Renal pelvis (tissue), 12 donors: ENCODE measurements around the gene SST. TPM values are rescaled to one million over a fixed set of nuclear protein-coding genes. Genes with fewer than 3 reads are reported as not detected.

Experiments used
- DNase-seq: peaks from one replicate; pipeline ENCODE4 v3.0.0-alpha.2; 2013
- long read RNA-seq, 16 experiments: transcript quantifications; one replicate each; lab custom pipeline, GENCODE V29; 2026
- polyA plus RNA-seq, 3 donors: library from polyadenylated mRNA; unstranded; fragments of 120-200 nt; gene quantifications; one replicate each; pipeline ENCODE4 v1.2.1, GENCODE V29; 2013; ENCODE audit not compliant: insufficient read length in 3 of 3

Gene SST
- 1 to 10 TPM in 1 of 3 donors, under 1 TPM in 2; 0.78 to 4.0 (median 0.99) TPM for polyA plus RNA-seq
- long read RNA-seq, donor 1, partial matches to known transcripts = 0 of 2 reads
- long read RNA-seq, donor 1, other reads (novel, unspliced or antisense) = 0 of 2 reads
- long read RNA-seq, donor 2, partial matches to known transcripts = 0 of 1 reads
- long read RNA-seq, donor 2, other reads (novel, unspliced or antisense) = 0 of 1 reads
- long read RNA-seq, donor 3 = 0 reads
- long read RNA-seq, donor 4 = 0 reads
- long read RNA-seq, donor 5 = 0 reads
- long read RNA-seq, donor 6 = 0 reads
- long read RNA-seq, donor 7 = 0 reads
- long read RNA-seq, donor 8 = 0 reads
- long read RNA-seq, donor 9 = 0 reads
- long read RNA-seq, donor 10, partial matches to known transcripts = 0 of 2 reads
- long read RNA-seq, donor 10, other reads (novel, unspliced or antisense) = 0 of 2 reads
- long read RNA-seq, donor 11 = 0 reads
- long read RNA-seq, donor 12, partial matches to known transcripts = 0 of 2 reads
- long read RNA-seq, donor 12, other reads (novel, unspliced or antisense) = 0 of 2 reads
- long read RNA-seq, donor 13 = 0 reads
- long read RNA-seq, donor 14 = 0 reads
- long read RNA-seq, donor 15, transcript SST-201 (2 exons, 618 nt) = major isoform, 684 of 691 reads
- long read RNA-seq, donor 15, partial matches to known transcripts = 0 of 691 reads
- long read RNA-seq, donor 15, other reads (novel, unspliced or antisense) = 7 of 691 reads
- long read RNA-seq, donor 16 = 0 reads

DNA sequence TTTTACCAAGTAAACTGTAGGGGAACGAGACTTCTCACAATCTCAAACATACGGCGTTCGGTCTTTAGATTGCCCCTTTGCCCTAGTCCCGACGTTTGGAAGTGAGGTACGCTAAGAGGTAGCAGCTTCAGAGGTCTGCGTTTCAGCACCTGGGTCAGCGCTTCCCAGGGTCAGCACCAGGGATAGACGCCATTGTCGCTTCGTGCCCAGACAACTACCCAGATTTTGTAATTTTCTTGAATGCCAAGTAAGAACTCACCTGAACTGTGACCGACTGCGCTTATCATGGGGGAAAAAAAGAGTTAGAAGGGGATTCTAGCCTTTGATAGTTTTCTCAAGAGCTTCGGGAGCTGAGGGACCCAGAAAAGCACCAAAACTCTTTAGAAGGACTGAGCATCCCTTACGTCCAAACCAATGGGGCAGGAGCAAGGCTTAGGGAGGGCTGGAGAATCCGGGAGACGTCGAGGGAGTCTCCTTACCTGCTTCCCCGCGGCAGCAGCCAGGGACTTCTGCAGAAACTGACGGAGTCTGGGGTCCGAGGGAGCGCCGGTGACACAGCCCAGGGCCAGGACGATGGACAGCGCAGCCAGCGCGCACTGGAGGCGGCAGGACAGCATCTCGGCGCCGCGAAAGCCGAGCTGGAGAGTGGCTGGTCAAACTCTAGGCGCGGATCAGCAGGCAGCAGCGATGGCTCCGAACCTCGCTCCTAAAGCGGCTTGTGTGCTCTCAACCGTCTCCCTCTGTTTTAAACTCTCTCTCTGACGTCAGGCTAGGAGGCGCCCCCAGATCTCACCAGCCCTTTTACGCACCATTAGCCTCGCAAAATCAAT lies at the start of gene SST:
Gene SST (minus strand): TSS at position 720 of the 830 bp plus-strand sequence. CDS start 103 bp downstream, at position 617.
- peak; percentile 81 for DNase-seq

- no peak for DNase-seq
Observed at GRCh38 chr3:187719628-187720336, 49.6 kb upstream of the SST start.

DNA sequence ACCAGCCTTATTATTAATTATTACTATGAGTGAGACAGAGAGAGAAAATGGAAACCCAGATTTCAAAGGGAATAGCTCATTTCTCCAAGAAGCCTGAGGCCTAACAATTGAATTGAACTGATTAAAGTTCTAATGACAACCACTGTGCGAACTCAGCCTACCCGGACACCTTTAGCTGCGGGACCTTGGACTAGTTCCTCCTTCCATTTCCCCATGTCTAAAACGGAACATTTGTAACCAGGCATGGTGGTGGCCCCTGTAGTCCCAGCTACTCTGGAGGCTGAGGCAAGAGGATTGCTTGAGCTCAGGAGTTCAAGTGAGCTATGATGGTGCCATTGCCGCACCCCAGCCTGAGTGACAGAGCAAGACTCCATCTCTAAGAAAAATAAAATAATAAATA lies 48.6 kb upstream of the SST start:
- DNase-seq = no peak

GRCh38 chr3:187717572-187717971 lies 47.4 kb upstream of the SST start:
- DNase-seq = no peak

DNA sequence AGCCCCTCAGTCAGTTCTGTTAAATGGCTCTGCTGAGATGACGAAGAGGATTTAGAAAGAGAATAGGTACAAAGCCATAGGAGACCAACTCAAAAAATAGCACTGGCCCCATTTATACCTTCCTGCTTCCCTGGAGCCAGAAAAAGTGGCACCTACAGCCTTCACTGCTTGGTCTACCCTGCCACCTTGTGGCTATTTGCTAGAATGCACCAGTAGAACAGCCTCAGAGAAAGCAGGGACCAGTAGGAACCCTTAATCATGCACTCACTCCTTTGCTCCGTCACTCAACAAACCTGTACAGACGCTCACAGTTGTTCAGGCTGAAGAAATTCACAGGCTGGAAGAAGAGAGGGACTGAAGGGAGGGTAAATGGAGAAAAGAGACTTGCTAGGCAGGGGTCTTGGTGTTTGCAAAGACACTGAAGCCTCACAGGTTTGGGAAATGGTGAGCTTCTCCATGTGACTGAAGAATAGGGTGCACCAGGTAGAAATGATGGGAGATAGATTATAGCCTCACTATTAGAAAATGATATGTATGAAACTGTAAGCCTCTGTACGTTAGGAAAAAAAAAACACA lies 44.3 kb upstream of the SST start:
- peak; percentile 69 for DNase-seq

DNA sequence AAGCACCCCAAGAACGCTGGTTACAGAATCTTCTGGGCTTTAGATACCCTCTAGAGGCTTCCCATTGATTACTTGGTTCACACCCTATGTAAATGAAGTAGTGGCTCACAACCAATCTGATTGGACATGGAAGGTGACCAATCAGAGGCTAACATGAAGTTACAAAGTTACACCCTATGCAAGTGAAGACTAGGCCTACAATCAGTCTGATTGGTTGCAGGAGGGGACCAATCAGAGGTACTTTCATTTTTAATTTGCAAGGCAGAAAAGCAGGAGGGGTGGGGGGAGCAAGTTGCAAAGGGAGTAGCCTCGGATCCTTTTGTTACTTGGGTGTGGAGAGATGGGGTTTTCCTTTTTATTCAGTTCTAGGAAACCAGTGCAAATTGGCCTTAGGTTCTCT lies 43.3 kb upstream of the SST start:
- DNase-seq = no peak

GRCh38 chr3:187709155-187709554 lies 39.0 kb upstream of the SST start:
- DNase-seq = no peak

GRCh38 chr3:187708696-187709095 lies 38.5 kb upstream of the SST start:
- no peak for DNase-seq

GRCh38 chr3:187706971-187707370 lies 36.8 kb upstream of the SST start:
- no peak for DNase-seq

DNA sequence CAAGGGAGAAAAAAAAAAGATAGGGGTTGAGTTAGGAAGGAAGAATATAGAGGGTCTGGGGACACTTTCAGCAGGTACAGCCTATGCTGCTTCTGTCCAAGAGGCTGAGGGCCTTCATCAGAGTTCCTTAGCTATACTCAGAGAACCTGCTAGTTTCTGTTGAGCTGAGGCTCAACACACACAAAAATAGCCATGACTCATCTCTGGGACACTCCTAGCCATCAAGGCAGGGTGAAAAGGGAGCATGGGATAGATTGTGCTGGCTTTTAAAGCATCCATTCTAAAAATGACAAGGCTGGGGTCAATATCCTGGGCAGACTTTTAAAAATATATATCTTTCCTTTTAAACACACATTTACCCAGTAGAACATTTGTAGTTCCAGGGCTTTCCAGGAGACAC lies 35.0 kb upstream of the SST start:
- DNase-seq = no peak

DNA sequence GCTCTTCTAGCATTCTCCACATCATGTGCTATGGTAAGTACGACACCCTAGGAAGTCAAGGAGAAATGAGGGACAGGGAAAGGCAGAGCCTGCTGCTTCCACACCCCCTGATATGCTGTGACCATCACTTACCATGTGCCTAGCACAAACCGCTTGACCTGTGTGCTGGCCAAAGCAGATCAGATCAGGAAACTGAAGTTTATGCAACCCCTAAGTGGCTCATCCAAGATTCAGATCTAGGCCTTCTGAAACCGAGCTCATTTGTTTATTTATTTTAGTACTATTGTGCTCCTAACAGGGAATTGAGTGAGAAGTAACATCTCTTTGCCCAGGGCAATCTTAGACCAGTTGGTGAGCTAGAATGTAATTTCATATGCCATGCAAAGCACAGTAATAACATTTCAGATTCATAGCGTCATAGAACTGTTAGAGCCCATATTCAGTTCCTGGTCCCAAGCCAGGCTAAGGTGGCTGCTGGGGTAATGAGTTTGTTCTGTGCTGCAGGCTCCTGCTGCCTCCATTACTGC lies 32.4 kb upstream of the SST start, which contains the start of gene RTP2:
Gene RTP2 (minus strand): TSS at position 51 of the 527 bp plus-strand sequence. CDS start 429 bp downstream, outside the sequence.
- DNase-seq = no peak

DNA sequence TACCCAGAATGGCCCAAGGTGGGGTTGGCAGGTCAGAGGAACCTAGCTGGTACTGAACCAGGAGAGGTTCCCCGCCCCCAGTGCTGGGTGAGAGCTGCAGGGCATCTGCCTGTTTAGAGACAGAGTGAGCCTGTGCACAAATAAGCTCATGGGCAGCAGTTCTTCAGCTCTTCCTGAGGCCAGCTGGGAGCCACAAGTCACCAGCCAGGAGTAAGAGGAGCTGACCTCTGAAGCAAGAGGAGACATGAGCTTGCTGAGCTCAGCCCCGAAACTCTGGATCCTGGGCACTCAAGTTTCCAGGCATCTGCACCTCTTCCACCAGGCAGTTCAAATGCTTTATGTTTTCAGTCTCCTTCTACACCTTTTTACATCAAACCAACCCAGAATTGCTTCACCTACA lies 30.1 kb upstream of the SST start:
- no peak for DNase-seq

GRCh38 chr3:187698499-187699399 lies 28.6 kb upstream of the SST start:
- no peak for DNase-seq

- DNase-seq = no peak
Observed at GRCh38 chr3:187696021-187696420, 25.8 kb upstream of the SST start.

GRCh38 chr3:187695449-187695848 lies 25.3 kb upstream of the SST start:
- no peak for DNase-seq

DNA sequence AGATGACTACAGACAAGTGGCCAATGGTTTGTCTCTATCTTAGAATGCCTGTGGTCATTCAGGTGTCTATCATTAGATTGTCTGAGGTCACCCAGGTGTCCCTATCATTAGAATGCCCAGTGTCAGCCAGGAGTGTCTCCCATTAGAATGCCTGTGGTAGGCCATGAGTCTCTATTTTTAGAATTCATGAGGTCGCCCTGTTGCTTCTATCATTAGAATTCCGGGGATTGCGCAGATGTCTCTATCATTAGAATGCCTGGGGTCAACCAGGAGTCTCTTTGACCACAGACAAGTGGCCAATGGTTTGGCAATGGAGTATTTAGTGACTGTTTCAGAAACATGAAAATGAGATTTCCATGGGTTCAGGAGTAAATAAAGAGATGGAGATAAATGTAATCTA lies 24.6 kb upstream of the SST start:
- DNase-seq = no peak

- no peak for DNase-seq
Observed at GRCh38 chr3:187693431-187693830, 23.2 kb upstream of the SST start.

DNA sequence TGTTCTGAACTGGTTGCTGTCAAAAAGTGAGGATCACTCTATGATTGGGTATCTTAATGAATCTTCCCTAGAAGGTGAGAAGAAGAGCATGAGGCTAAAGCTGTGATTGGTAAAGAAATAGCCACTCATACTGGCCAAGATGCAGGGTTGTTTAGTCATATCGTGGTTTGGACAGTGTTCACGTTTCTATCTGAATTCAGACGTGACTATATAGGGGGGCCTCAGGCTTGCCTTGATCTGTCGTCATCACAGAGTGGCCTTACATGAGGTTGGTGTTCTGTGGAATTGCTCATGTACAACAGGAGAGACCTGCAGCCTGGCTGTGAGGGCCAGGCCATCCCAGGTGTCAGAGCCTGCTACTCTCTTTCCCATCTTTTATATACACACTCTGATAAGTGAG lies 19.8 kb upstream of the SST start:
- no peak for DNase-seq

- no peak for DNase-seq
Observed at GRCh38 chr3:187686621-187687273, 16.6 kb upstream of the SST start.
